ENCODE measurements around the gene ASAP2. TPM values are rescaled to one million over a fixed set of nuclear protein-coding genes. Genes with fewer than 3 reads are reported as not detected.
A peak's percentile ranks its signal among the peaks of the same experiment; 100 is the strongest.

Gene ASAP2
- total RNA-seq, 1 experiment from 2014 or later, result 14.3 TPM

DNA sequence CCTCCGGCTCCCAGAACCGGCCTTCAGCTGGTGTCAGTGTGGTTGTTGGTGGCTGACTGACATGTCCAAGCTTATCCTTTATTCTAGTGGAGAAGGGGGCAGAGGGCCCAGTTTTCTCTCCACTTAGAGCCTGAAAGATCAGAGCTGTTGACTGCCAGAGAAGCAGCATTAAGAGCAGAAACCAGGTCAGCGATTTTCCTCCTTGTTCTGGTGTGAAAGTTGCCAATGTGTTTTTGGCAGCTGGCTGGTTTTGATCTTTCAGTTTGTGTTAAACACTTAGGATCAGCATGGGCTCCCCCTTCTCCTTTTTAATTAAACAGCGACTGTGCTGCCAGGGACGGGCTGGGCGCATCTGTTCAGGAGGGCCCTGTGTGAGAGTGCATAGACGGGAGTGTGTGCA is 100.9 kb downstream of the ASAP2 start:
- Mint-ChIP-seq H3K4me3 (no peak overlapping the region), H3K36me3 (no peaks in the 10 kb centered on the region), H3K27ac (peak overlapping the region; percentile 55), H3K9me3 (no peaks in the 10 kb centered on the region), H3K27me3 (ENCODE audit: low read depth) (no peaks in the 10 kb centered on the region), H3K4me1 (peaks cover 27% of the 10 kb centered on the region)
- TF ChIP-seq AR (CRISPR knock-in tag; IDR thresholded peaks at IDR 0.05) (no peak), ZNF423 (CRISPR knock-in tag; IDR thresholded peaks at IDR 0.05) (no peak), IRF2 (CRISPR knock-in tag; IDR thresholded peaks at IDR 0.05; ENCODE audit: borderline replicate concordance, low read depth) (no peak), ESRRA (CRISPR knock-in tag; IDR thresholded peaks at IDR 0.05; ENCODE audit: borderline replicate concordance) (no peak), TEAD1 (CRISPR knock-in tag; IDR thresholded peaks at IDR 0.05) (no peak), GABPB1 (CRISPR knock-in tag; IDR thresholded peaks at IDR 0.05) (no peak), ZNF396 (CRISPR knock-in tag; IDR thresholded peaks at IDR 0.05; ENCODE audit: borderline replicate concordance) (no peak)
- TF ChIP-seq, protein P1, sequence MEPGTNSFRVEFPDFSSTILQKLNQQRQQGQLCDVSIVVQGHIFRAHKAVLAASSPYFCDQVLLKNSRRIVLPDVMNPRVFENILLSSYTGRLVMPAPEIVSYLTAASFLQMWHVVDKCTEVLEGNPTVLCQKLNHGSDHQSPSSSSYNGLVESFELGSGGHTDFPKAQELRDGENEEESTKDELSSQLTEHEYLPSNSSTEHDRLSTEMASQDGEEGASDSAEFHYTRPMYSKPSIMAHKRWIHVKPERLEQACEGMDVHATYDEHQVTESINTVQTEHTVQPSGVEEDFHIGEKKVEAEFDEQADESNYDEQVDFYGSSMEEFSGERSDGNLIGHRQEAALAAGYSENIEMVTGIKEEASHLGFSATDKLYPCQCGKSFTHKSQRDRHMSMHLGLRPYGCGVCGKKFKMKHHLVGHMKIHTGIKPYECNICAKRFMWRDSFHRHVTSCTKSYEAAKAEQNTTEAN (CRISPR knock-in tag; IDR thresholded peaks at IDR 0.05), result no peak
- TF ChIP-seq, protein P2, sequence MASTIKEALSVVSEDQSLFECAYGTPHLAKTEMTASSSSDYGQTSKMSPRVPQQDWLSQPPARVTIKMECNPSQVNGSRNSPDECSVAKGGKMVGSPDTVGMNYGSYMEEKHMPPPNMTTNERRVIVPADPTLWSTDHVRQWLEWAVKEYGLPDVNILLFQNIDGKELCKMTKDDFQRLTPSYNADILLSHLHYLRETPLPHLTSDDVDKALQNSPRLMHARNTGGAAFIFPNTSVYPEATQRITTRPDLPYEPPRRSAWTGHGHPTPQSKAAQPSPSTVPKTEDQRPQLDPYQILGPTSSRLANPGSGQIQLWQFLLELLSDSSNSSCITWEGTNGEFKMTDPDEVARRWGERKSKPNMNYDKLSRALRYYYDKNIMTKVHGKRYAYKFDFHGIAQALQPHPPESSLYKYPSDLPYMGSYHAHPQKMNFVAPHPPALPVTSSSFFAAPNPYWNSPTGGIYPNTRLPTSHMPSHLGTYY (CRISPR knock-in tag; IDR thresholded peaks at IDR 0.05), result no peak
- CTCF ChIA-PET, result interaction anchor here (1.7 kb wide), 1 partner anchor 26 kb away, joined by 3 read pairs; no protein-coding TSS in a partner anchor
- DNase-seq (ENCODE audit: low spot score), result no peak
- no peak for ATAC-seq
- POLR2A ChIA-PET, result no interaction called here

DNA sequence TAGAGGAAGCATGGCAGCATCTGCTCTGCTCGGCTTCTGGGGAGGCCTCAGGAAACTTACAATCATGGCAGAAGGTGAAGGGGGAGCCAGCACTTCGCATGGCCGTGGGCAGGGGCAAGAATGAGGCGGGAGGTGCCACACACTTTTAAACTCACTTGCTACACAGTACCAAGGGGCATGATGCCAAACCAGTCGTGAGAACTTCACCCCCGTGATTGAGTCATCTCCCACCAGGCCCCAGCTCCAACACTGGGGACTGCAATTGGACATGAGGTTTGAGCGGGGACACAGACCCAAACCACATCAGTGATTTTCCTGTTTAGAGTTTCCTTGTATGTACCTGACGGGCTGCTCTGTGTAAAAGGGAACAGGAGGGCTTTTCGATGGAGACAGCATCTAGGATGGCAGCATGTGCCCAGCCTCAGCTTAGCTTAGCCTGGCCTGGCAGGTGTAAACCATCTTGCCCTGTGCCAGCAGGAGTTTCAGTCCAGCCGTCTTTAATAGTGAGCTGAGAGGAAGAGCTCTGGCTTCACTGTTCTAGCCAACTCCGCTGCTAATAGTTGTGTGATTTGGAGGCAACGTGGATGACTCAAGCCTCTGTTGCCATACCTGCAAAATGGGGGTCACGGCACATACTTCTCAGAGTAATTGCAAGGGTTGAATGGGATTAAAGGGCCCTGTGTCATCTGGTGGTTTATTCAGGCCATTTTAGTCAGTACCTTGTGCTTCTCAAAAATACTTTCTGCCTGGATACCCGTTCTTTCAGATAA is 101.8 kb downstream of the ASAP2 start:
- H3K4me1 Mint-ChIP-seq, result peaks cover 27% of the 10 kb centered on the region
- CTCF ChIA-PET, result no interaction called here
- DNase-seq (ENCODE audit: low spot score) (no peak), ATAC-seq (no peak)
- no peak overlapping the region for H3K4me3 Mint-ChIP-seq
- no peaks in the 10 kb centered on the region for H3K27me3 Mint-ChIP-seq (ENCODE audit: low read depth)
- no peaks in the 10 kb centered on the region for H3K9me3 Mint-ChIP-seq
- TF ChIP-seq MYBL2 (CRISPR knock-in tag; IDR thresholded peaks at IDR 0.05), result no peak
- no peaks in the 10 kb centered on the region for H3K36me3 Mint-ChIP-seq
- POLR2A ChIA-PET, result no interaction called here
- H3K27ac Mint-ChIP-seq, result no peak overlapping the region; the same call in 1 of the 2 replicates

DNA sequence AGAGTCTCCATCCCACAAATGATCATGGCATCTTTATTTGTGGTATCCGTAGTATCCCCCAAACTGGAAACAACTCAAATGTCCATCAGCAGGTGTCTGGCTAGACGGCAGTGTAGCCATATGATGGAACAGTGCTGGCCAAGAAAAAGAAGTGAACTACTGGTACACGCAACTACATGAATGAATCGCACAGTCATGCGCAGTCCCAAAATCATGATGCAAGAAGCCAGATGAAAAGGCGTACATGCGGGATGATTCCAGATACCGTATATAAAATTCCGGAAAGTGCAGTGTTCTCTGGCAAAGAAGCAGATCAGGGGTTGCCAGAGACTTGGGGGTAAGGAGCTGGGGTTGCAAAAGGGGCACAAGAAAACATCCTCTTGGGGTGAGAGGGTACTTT is 102.5 kb downstream of the ASAP2 start:
- Mint-ChIP-seq H3K36me3 (no peaks in the 10 kb centered on the region), H3K4me3 (no peak overlapping the region), H3K27ac (no peak overlapping the region), H3K9me3 (no peaks in the 10 kb centered on the region), H3K4me1 (peaks cover 27% of the 10 kb centered on the region), H3K27me3 (ENCODE audit: low read depth) (no peaks in the 10 kb centered on the region)
- ChIA-PET CTCF (no interaction called here), POLR2A (no interaction called here)
- DNase-seq (ENCODE audit: low spot score) (no peak), ATAC-seq (no peak)
- no peak for TF ChIP-seq SMAD4 (CRISPR knock-in tag; IDR thresholded peaks at IDR 0.05)
- no peak for TF ChIP-seq ZNF532 (CRISPR knock-in tag; IDR thresholded peaks at IDR 0.05; ENCODE audit: borderline replicate concordance)
- TF ChIP-seq NR2C2 (CRISPR knock-in tag; IDR thresholded peaks at IDR 0.05), result no peak
- TF ChIP-seq TEAD4 (CRISPR knock-in tag; IDR thresholded peaks at IDR 0.05), result no peak
- TF ChIP-seq, protein P3, sequence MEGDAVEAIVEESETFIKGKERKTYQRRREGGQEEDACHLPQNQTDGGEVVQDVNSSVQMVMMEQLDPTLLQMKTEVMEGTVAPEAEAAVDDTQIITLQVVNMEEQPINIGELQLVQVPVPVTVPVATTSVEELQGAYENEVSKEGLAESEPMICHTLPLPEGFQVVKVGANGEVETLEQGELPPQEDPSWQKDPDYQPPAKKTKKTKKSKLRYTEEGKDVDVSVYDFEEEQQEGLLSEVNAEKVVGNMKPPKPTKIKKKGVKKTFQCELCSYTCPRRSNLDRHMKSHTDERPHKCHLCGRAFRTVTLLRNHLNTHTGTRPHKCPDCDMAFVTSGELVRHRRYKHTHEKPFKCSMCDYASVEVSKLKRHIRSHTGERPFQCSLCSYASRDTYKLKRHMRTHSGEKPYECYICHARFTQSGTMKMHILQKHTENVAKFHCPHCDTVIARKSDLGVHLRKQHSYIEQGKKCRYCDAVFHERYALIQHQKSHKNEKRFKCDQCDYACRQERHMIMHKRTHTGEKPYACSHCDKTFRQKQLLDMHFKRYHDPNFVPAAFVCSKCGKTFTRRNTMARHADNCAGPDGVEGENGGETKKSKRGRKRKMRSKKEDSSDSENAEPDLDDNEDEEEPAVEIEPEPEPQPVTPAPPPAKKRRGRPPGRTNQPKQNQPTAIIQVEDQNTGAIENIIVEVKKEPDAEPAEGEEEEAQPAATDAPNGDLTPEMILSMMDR (IDR thresholded peaks at IDR 0.05), result no peak
- TF ChIP-seq, protein P4, sequence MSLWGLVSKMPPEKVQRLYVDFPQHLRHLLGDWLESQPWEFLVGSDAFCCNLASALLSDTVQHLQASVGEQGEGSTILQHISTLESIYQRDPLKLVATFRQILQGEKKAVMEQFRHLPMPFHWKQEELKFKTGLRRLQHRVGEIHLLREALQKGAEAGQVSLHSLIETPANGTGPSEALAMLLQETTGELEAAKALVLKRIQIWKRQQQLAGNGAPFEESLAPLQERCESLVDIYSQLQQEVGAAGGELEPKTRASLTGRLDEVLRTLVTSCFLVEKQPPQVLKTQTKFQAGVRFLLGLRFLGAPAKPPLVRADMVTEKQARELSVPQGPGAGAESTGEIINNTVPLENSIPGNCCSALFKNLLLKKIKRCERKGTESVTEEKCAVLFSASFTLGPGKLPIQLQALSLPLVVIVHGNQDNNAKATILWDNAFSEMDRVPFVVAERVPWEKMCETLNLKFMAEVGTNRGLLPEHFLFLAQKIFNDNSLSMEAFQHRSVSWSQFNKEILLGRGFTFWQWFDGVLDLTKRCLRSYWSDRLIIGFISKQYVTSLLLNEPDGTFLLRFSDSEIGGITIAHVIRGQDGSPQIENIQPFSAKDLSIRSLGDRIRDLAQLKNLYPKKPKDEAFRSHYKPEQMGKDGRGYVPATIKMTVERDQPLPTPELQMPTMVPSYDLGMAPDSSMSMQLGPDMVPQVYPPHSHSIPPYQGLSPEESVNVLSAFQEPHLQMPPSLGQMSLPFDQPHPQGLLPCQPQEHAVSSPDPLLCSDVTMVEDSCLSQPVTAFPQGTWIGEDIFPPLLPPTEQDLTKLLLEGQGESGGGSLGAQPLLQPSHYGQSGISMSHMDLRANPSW (CRISPR knock-in tag; conservative IDR thresholded peaks at IDR 0.05; ENCODE audit: low read depth), result no peak

Measured in WTC11 (cell line).